Epithelial cell of esophagus (primary cell): ENCODE results near the gene PHLDB1.
A peak's percentile ranks its signal among the peaks of the same experiment; 100 is the strongest.

ENCODE experiments used
- DNase-seq: peaks from one replicate; pipeline ENCODE4 v3.0.0; 2010; ENCODE audit warnings: low read depth
- H3K4me3 ChIP-seq: 2 replicates; pipeline ENCODE4 v1.5.1; 2011; ENCODE audit warnings: mild to moderate bottlenecking, low read length, control low read depth
- TF ChIP-seq, protein P1 (sequence below): IDR thresholded peaks from 2 replicates; pipeline ENCODE4 v1.5.1; 2011; ENCODE audit warnings: low read depth, mild to moderate bottlenecking, low read length, control low read depth, inconsistent platforms; ENCODE audit not compliant: insufficient read depth; ENCODE audit errors: missing control alignments

PHLDB1 gene

GRCh38 chr11:118690553-118691304 lies 83.3 kb downstream of the PHLDB1 start:
- no peak for DNase-seq
- H3K4me3 ChIP-seq = no peak overlapping the region
- TF ChIP-seq, protein P1, sequence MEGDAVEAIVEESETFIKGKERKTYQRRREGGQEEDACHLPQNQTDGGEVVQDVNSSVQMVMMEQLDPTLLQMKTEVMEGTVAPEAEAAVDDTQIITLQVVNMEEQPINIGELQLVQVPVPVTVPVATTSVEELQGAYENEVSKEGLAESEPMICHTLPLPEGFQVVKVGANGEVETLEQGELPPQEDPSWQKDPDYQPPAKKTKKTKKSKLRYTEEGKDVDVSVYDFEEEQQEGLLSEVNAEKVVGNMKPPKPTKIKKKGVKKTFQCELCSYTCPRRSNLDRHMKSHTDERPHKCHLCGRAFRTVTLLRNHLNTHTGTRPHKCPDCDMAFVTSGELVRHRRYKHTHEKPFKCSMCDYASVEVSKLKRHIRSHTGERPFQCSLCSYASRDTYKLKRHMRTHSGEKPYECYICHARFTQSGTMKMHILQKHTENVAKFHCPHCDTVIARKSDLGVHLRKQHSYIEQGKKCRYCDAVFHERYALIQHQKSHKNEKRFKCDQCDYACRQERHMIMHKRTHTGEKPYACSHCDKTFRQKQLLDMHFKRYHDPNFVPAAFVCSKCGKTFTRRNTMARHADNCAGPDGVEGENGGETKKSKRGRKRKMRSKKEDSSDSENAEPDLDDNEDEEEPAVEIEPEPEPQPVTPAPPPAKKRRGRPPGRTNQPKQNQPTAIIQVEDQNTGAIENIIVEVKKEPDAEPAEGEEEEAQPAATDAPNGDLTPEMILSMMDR = no peak

GRCh38 chr11:118691926-118692830 lies 84.8 kb downstream of the PHLDB1 start:
- peak; percentile 97 for DNase-seq
- H3K4me3 ChIP-seq = no peak overlapping the region

GRCh38 chr11:118694185-118694584 lies 86.8 kb downstream of the PHLDB1 start:
- TF ChIP-seq, protein P1 = no peak
- no peak overlapping the region for H3K4me3 ChIP-seq
- no peak for DNase-seq

More at GRCh38 chr11:118691926-118692830, 84.8 kb downstream of the PHLDB1 start:
- TF ChIP-seq, protein P1 = no peak

DNA sequence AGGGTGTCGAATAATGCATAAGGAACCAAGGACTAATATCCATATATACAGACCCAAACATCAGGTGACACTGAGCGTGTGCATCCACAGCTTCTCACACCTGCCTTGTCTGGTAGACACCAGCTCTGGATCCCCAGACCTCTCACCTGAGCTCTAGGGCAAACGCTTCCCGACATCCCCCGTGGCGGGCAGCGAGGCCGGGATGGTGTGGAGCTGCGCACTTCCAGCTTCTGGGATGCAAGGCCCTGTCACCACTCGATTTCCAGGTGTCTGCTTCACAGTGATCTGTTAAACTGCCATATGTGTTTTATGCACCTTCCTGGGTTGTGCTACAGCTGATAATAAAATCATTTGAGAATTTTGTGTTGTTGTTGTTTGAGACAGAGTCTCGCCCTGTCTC lies 87.4 kb downstream of the PHLDB1 start:
- no peak for DNase-seq
- no peak overlapping the region for H3K4me3 ChIP-seq
- TF ChIP-seq, protein P1 = no peak

GRCh38 chr11:118696673-118697226 lies 89.3 kb downstream of the PHLDB1 start:
- H3K4me3 ChIP-seq = no peak overlapping the region
- TF ChIP-seq, protein P1 = no peak
- DNase-seq = no peak

DNA sequence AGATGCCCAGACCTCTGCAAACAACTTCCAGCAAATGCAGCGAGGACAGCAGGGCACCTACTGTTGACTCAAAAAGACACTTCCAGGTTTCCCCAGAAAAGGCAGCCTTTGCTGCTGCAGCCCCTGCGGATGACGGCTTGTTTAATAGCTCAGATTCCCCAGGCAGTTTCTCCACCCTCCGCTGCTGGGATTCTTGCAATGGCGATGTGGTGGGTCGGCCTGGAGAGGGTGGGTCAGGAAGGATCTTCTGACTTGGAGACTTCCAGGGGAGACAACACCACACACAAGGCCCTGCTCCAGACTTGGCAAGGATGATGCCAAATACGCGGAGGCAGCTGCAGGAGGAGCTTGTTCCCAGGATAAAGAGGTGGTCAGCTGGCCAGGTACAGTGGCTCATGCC lies 89.9 kb downstream of the PHLDB1 start:
- H3K4me3 ChIP-seq = no peak overlapping the region
- no peak for DNase-seq
- TF ChIP-seq, protein P1 = no peak
